H9 (cell line): Measurements from ENCODE around the gene OR52E8. TPM values are rescaled to one million over a fixed set of nuclear protein-coding genes. Genes with fewer than 3 reads are reported as not detected.

Experiments
- DNase-seq: peaks from one replicate; pipeline ENCODE4 v3.0.0-alpha.2; 2017
- H2AFZ ChIP-seq: one replicate; pipeline ENCODE4 v1.6.1; 2013; ENCODE audit warnings: mild to moderate bottlenecking, low read length, control low read depth, moderate library complexity
- H2AK5ac ChIP-seq: 2 replicates; pipeline ENCODE4 v1.6.1; 2013; ENCODE audit warnings: low read length, control low read depth, mixed read lengths; ENCODE audit not compliant: insufficient read length
- H2BK120ac ChIP-seq: one replicate; pipeline ENCODE4 v1.6.1; 2013; ENCODE audit warnings: low read depth, mild to moderate bottlenecking, low read length, control low read depth, inconsistent platforms; ENCODE audit not compliant: poor library complexity, severe bottlenecking
- H2BK12ac ChIP-seq: 2 replicates; pipeline ENCODE4 v1.6.1; 2013; ENCODE audit warnings: low read length, control low read depth, mixed read lengths, low read depth; ENCODE audit not compliant: insufficient read length
- H2BK15ac ChIP-seq: 2 replicates; pipeline ENCODE4 v1.6.1; 2013; ENCODE audit warnings: low read depth, low read length, control low read depth
- H2BK20ac ChIP-seq: one replicate; pipeline ENCODE4 v1.6.1; 2013; ENCODE audit warnings: low read depth, mild to moderate bottlenecking, low read length, control low read depth, inconsistent platforms; ENCODE audit not compliant: poor library complexity, severe bottlenecking
- H2BK5ac ChIP-seq: 2 replicates; pipeline ENCODE4 v1.6.1; 2013; ENCODE audit warnings: low read length, control low read depth, mixed read lengths; ENCODE audit not compliant: insufficient read length
- H3K14ac ChIP-seq: 2 replicates; pipeline ENCODE4 v1.6.1; 2013; ENCODE audit warnings: low read length, control low read depth; ENCODE audit not compliant: insufficient read depth
- H3K18ac ChIP-seq: 2 replicates; pipeline ENCODE4 v1.6.1; 2013; ENCODE audit warnings: low read depth, mild to moderate bottlenecking, mixed read lengths, low read length, control low read depth; ENCODE audit not compliant: insufficient read length
- H3K23ac ChIP-seq: 2 replicates; pipeline ENCODE4 v1.6.1; 2013; ENCODE audit warnings: low read length, control low read depth, mixed read lengths, low read depth; ENCODE audit not compliant: insufficient read length
- H3K23me2 ChIP-seq: 2 replicates; pipeline ENCODE4 v1.6.1; 2013; ENCODE audit warnings: low read depth, mild to moderate bottlenecking, mixed read lengths, low read length, control low read depth; ENCODE audit not compliant: insufficient read length, poor library complexity, severe bottlenecking
- H3K27ac ChIP-seq: 2 replicates; pipeline ENCODE4 v1.5.1; 2013; ENCODE audit warnings: low read length, control low read depth, mixed read lengths, low read depth; ENCODE audit not compliant: insufficient read length
- H3K27me3 ChIP-seq: 2 replicates; pipeline ENCODE4 v1.6.1; 2013; ENCODE audit warnings: low read length, control low read depth, inconsistent platforms; ENCODE audit not compliant: insufficient read depth
- H3K4ac ChIP-seq: 2 replicates; pipeline ENCODE4 v1.6.1; 2013; ENCODE audit warnings: low read depth, mild to moderate bottlenecking, control low read depth, inconsistent platforms, low read length, moderate library complexity
- H3K4me1 ChIP-seq: 2 replicates; pipeline ENCODE4 v1.6.1; 2013; ENCODE audit warnings: low read length, control low read depth, inconsistent platforms; ENCODE audit not compliant: insufficient read depth
- H3K4me2 ChIP-seq: 2 replicates; pipeline ENCODE4 v1.6.1; 2013; ENCODE audit warnings: low read length, control low read depth, mixed read lengths; ENCODE audit not compliant: insufficient read length, insufficient read depth
- H3K56ac ChIP-seq: 2 replicates; pipeline ENCODE4 v1.6.1; 2013; ENCODE audit warnings: low read depth, mild to moderate bottlenecking, mixed read lengths, low read length, control low read depth; ENCODE audit not compliant: insufficient read length
- H3K79me1 ChIP-seq: 2 replicates; pipeline ENCODE4 v1.6.1; 2013; ENCODE audit warnings: low read depth, mild to moderate bottlenecking, moderate library complexity, low read length, control low read depth, inconsistent platforms; ENCODE audit not compliant: insufficient read depth, poor library complexity, severe bottlenecking
- H3K79me2 ChIP-seq: 2 replicates; pipeline ENCODE4 v1.6.1; 2013; ENCODE audit warnings: low read length, control low read depth, inconsistent platforms; ENCODE audit not compliant: insufficient read depth
- H3K9ac ChIP-seq: 2 replicates; pipeline ENCODE4 v1.6.1; 2013; ENCODE audit warnings: low read length, control low read depth, mixed read lengths; ENCODE audit not compliant: insufficient read length; ENCODE audit errors: extremely low read depth
- H3K9me3 ChIP-seq: one replicate; pipeline ENCODE4 v1.6.1; 2013; ENCODE audit warnings: low read depth, low read length, inconsistent platforms; ENCODE audit not compliant: control insufficient read depth
- H3T11ph ChIP-seq: one replicate; pipeline ENCODE4 v1.6.1; 2013; ENCODE audit warnings: mild to moderate bottlenecking, low read length, control low read depth, inconsistent platforms
- H4K20me1 ChIP-seq: one replicate; pipeline ENCODE4 v1.6.1; 2013; ENCODE audit not compliant: control insufficient read depth, insufficient read length, insufficient read depth
- H4K5ac ChIP-seq: 2 replicates; pipeline ENCODE4 v1.6.1; 2013; ENCODE audit warnings: low read depth, mild to moderate bottlenecking, mixed read lengths, low read length, control low read depth; ENCODE audit not compliant: insufficient read length
- H4K8ac ChIP-seq: replicated peaks from 2 replicates; pipeline ENCODE4 v1.6.1; 2013; ENCODE audit warnings: low read length, control low read depth, mixed read lengths, low read depth; ENCODE audit not compliant: insufficient read length
- H4K91ac ChIP-seq: 2 replicates; pipeline ENCODE4 v1.6.1; 2013; ENCODE audit warnings: low read depth, mild to moderate bottlenecking, moderate library complexity, mixed read lengths, low read length, control low read depth; ENCODE audit not compliant: insufficient read length
- H3K27ac Mint-ChIP-seq, 3 experiments: 2 replicates in 2 of 3; 3 replicates in 1 of 3; pipeline ENCODE4 v1.8.0; 2020 to 2021; ENCODE audit warnings: mixed read lengths in 3 of 3, mild to moderate bottlenecking in 1 of 3, moderate library complexity in 1 of 3
- H3K27me3 Mint-ChIP-seq: 2 replicates; pipeline ENCODE4 v1.8.0; 2021; ENCODE audit warnings: low read depth, mild to moderate bottlenecking, moderate library complexity, mixed read lengths
- H3K36me3 Mint-ChIP-seq, 3 experiments: 2 replicates in 2 of 3; 3 replicates in 1 of 3; pipeline ENCODE4 v1.8.0; 2020 to 2021; ENCODE audit warnings: low read depth in 3 of 3, mixed read lengths in 3 of 3; ENCODE audit not compliant: insufficient read depth in 1 of 3
- H3K4me1 Mint-ChIP-seq, 2 experiments: 2 replicates each; pipeline ENCODE4 v1.8.0; 2020; ENCODE audit warnings: mixed read lengths in 2 of 2
- H3K4me3 Mint-ChIP-seq, 2 experiments: 2 replicates in 1 of 2; 3 replicates in 1 of 2; pipeline ENCODE4 v1.8.0; 2020 to 2021; ENCODE audit warnings: mild to moderate bottlenecking in 2 of 2, mixed read lengths in 2 of 2, moderate library complexity in 1 of 2
- H3K9me3 Mint-ChIP-seq, 2 experiments: 2 replicates in 1 of 2; 3 replicates in 1 of 2; pipeline ENCODE4 v1.8.0; 2020; ENCODE audit warnings: mild to moderate bottlenecking in 2 of 2, mixed read lengths in 2 of 2, moderate library complexity in 1 of 2
- CTCF ChIP-seq: fragments of 200-600 bp; sonication (generic); conservative IDR thresholded peaks from 3 replicates; pipeline ENCODE4 v1.8.0; 2021; ENCODE audit warnings: antibody characterized with exemption, mild to moderate bottlenecking
- total RNA-seq: library from RNA; stranded (reverse); gene quantifications from 2 replicates; pipeline ENCODE4 v1.2.1, GENCODE V29; 2021

Gene OR52E8
- total RNA-seq, 1 experiment from 2014 or later = not detected

GRCh38 chr11:5847711-5848110 lies 9.8 kb downstream of the OR52E8 start:
- Histone ChIP-seq H2BK12ac (no peak overlapping the region), H2AK5ac (no peak overlapping the region), H4K20me1 (no peaks in the 10 kb centered on the region), H2AFZ (no peak overlapping the region), H3K23me2 (no peaks in the 10 kb centered on the region), H3K9ac (no peak overlapping the region), H2BK5ac (no peak overlapping the region), H3K56ac (no peak overlapping the region), H3T11ph (no peak overlapping the region), H4K5ac (no peak overlapping the region), H4K91ac (no peak overlapping the region), H3K4ac (no peak overlapping the region), H3K27ac (no peak overlapping the region), H4K8ac (no peak overlapping the region), H2BK15ac (no peak overlapping the region), H3K14ac (no peak overlapping the region), H3K23ac (no peak overlapping the region), H3K9me3 (no peaks in the 10 kb centered on the region), H2BK120ac (no peak overlapping the region), H3K18ac (no peak overlapping the region), H3K79me2 (no peaks in the 10 kb centered on the region), H2BK20ac (no peak overlapping the region), H3K27me3 (no peaks in the 10 kb centered on the region), H3K79me1 (no peaks in the 10 kb centered on the region), H3K4me2 (no peak overlapping the region), H3K4me1 (no peaks in the 10 kb centered on the region)
- no peak for DNase-seq
- Mint-ChIP-seq H3K27ac (no peak overlapping the region), H3K4me1 (no peaks in the 10 kb centered on the region), H3K36me3 (no peaks in the 10 kb centered on the region), H3K9me3 (0 out of 5 replicates have a peak, but pooled peaks cover 0 to 2% of the 10 kb centered on the region in 2 experiments), H3K4me3 (no peak overlapping the region), H3K27me3 (no peaks in the 10 kb centered on the region; the same call in 1 of the 2 replicates)
- TF ChIP-seq CTCF = no peak
